ENCODE measurements around the gene SCART1.
"Not testable (repeated sequence)": the region's sequence is repeated elsewhere in the genome, so short reads cannot be mapped to it uniquely, and the experiment has no call there.

SCART1 gene

GRCh38 chr10:133453516-133454203 lies at the start of gene SCART1:
TSS of gene SCART1 (plus strand) at chr10:133453945. CDS start at chr10:133453998, 53 bp downstream.
- DNase-seq (ENCODE audit: low read depth in 2 of 2), result no peak

GRCh38 chr10:133405272-133405671 lies 48.5 kb upstream of the SCART1 start:
- DNase-seq (ENCODE audit: low read depth in 2 of 2), result no peak

DNA sequence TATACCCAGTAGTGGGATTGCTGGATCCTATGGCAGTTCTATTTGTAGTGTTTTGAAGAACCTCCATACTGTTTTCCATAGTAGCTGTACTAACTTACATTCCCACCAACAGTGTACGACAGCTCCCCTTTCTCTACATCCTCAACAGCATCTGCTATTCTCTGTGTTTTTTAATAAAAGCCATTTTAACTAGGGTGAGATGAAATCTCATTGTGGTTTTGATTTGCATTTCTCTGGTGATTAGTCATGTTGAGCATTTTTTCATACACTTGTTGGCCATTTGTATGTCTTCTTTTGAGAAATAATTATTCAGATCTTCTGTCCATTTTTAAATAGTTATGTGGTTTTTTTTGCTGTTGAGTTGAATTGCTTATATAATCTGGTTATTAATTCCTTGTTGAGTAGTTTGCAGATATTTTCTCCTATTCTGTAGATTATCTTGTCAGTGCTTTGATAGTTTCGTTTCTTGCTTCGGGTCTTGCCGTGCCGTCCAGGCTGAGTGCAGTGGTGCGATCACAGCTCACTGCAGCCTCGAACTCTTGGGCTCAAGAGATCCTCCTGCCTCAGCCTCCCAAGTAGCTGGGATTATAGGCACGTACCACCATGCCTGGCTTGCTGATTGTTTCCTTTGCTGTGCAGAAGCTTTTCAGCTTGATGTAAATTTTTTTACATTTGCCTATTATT lies 47.8 kb upstream of the SCART1 start:
- no peak for DNase-seq (ENCODE audit: low read depth in 2 of 2)

DNA sequence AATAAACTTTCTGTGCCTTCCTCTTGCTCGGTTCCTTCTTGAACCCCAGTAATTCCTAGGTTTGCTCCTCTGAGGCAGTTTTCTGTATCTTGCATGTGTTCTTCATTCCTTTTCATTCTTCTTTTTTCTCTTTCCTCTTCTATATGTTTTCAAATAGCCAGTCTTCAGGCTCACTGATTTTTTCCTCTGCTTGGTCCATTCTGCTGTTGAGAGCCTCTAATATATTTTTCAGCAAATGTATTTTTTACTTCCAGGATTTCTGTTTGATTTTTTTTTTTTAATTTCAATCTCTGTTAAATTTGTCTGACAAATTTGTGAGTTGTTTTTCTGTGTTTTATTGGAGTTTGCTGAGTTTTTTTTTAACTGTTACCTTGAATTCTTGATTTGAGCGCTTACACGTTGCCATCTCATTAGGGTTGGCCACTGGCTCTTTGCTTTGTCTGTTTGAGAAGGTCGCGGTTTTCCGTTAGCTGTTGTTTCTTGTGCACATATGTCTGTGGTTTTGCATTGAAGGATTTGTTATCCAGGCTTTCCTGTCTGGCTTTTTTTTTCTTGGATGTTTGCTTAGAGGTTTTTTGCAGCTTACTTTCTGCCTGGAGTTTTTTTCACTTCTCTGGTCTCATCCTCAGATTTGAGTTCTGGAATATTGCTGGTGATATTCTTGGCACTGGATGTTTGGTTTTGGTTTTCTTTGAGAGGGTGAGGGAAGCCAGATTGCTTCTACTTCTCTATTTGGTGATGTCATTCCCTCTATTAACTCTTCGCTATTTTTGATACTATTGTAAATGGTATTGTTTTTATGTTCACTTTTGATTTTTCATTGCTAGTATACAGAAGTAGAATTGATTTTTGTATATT lies 42.0 kb upstream of the SCART1 start:
- no peak for DNase-seq (ENCODE audit: low read depth in 2 of 2)

DNA sequence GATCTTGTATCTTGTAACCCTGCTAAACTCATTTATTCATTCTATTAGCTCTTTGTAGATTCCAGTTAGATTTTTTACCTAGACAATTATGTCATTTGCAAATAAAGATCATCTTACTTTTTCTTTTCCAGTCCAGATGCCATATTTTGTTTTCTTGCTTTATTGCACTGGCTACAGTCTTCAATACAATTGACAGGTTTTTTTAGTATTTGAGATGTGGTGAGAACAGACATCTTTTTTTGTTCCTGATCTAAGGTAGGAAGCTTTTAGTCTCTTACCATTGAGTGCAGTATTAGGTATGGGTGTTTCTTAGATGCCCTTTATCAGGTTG lies 41.4 kb upstream of the SCART1 start:
- DNase-seq (ENCODE audit: low read depth in 2 of 2), result no peak

- DNase-seq (ENCODE audit: low read depth in 2 of 2), result not testable (repeated sequence)
Measured at GRCh38 chr10:133414401-133414800, 39.3 kb upstream of the SCART1 start.

- no peak for DNase-seq (ENCODE audit: low read depth in 2 of 2)
Measured at GRCh38 chr10:133415752-133416151, 38.0 kb upstream of the SCART1 start.

DNA sequence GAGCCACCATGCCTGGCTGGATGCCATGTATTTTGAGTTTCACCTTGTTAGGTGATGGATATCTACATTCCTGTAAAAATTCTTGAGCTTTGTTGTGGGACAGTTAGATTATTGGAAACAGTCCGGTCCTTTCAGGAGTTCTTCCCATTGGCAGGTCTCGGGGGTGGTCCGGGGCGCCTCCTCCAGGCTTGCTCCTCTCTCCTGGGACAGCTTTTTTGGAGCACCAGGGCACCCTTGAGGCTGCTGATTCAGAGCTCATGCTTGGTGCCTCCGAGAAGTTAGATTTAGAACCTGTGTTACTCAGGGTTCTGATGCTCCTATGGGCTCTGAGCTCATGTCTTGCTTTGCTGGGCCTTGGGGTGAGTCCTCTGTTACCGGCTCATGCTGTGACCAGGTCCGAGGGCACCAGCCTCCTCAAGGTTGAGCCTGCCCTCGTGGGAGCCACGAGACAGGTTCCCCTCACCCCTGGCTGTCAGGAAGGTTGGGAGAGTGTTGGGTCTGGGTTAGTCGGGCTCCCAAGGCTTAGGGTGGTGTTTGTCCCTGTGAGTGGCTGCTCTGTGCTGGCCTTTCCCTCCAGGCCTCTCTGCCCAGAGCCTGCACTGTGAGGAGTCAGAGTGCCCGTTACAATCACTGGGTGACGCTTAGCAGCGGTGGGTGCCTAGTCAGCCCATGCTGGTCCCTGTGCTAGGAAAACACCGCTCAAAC lies 35.3 kb upstream of the SCART1 start:
- DNase-seq (ENCODE audit: low read depth in 2 of 2), result no peak

- DNase-seq (ENCODE audit: low read depth in 2 of 2), result no peak
Measured at GRCh38 chr10:133419211-133419950, 34.4 kb upstream of the SCART1 start.

DNA sequence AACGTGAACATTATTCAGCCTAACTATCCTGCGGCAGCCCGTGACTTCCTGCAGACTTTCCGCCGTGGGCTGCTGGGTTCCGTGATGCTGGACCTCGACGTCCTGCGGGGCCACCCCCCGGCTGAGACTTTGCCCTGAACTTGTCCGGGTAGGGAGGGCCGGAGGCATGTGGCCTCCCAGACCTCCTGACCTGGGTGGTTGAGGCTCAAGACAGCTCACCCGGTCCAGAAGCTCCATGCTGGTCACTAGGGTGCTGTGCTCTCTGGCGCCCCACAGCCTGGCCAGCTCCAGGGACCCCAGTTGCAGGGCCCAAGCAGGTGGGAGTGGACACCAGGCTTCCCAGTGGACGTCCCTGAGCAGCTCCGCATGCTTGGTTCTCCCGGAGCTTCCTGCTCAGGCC lies 33.7 kb upstream of the SCART1 start:
- DNase-seq (ENCODE audit: low read depth in 2 of 2), result no peak

GRCh38 chr10:133420579-133420978 lies 33.2 kb upstream of the SCART1 start:
- no peak for DNase-seq (ENCODE audit: low read depth in 2 of 2)

GRCh38 chr10:133421336-133422222 lies 32.2 kb upstream of the SCART1 start:
- no peak for DNase-seq (ENCODE audit: low read depth in 2 of 2)

DNA sequence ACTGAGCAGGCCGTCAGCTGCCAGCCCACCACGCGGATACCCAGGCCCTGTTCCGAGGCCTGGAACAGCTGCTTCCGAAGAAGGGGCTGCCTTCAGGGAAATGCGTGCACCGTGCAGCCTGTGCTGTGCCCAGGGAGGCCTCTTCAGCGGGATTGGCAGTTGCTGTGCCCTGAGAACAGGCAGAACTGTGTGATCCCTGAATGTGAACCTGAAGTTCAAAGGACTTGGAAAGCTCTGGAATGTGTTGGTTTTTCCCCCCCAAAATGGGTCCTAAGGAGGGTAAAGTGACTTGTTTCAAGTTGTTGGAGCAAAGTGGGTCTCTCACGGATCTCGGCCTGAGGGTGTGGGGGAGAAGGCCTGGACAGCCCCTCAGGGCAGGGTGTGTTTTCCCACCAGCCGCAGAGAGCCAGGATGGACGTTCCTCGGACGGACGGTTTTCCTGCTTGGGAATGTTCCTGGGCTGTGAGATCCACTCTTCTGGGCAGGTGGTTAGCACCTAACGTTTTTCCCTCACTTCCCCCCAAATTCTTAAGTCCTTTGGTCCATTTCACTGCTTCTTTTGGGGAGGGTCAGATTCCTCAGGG lies 31.4 kb upstream of the SCART1 start:
- no peak for DNase-seq (ENCODE audit: low read depth in 2 of 2)

GRCh38 chr10:133422807-133423771 lies 30.7 kb upstream of the SCART1 start:
- no peak for DNase-seq (ENCODE audit: low read depth in 2 of 2)

- DNase-seq (ENCODE audit: low read depth in 2 of 2), result not testable (repeated sequence)
Measured at GRCh38 chr10:133424102-133424501, 29.6 kb upstream of the SCART1 start.

DNA sequence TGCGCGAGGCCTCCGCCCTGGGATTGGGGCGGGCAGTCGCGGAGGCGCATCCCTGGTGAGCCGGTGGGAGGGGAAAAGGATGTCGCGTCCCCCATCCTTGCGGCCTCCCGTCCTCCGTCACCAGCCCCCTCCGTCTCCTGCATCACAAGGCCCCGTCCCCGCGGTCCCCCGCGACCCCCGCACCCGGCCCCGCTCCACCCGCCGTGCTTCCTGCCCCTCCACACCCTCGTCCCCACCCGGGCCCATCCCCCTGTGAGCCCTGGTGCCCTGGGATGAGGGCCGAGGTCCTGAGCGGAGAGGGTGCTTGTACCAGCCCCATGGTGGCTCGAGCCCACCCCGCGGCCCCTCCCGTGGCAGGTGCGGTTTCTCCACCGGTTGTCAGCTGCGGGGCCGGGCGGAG lies 29.1 kb upstream of the SCART1 start, which contains the start of gene SPRN:
Gene SPRN, minus strand, starts transcription at position 25 of the 400 bp plus-strand sequence. CDS start 944 bp downstream, outside the sequence.
- DNase-seq (ENCODE audit: low read depth in 2 of 2), result not testable (repeated sequence)

DNA sequence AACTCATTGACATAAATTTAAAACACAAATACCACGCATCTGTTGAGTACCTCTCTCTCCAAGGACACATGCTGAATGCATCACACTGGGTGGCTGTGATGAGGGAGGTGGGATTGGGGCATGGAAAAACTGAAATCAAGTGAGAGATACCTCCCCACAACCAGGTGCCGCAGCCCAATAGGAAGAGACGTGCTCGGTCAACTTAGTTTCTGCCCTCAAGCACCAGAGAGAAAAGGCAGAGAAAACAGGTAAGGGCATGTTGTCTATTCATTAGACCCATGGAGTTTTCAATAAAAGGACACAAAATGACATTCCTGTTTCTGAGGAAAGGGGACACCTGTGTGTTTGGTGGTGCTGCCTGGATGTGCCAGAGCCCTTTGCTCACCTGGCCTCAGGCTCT lies 24.2 kb upstream of the SCART1 start:
- not testable (repeated sequence) for DNase-seq (ENCODE audit: low read depth in 2 of 2)

GRCh38 chr10:133431888-133432613 lies 21.7 kb upstream of the SCART1 start:
- not testable (repeated sequence) for DNase-seq (ENCODE audit: low read depth in 2 of 2)

All from stimulated activated CD8-positive, alpha-beta memory T cell treated with anti-CD3 and anti-CD28 coated beads, Interleukin-15, amount 100 ng/mL, for 4 hours (primary cell).